ENCODE results near the gene CFAP61.
"Not testable (repeated sequence)": the region's sequence is repeated elsewhere in the genome, so short reads cannot be mapped to it uniquely, and the experiment has no call there.

The CFAP61 gene

DNA sequence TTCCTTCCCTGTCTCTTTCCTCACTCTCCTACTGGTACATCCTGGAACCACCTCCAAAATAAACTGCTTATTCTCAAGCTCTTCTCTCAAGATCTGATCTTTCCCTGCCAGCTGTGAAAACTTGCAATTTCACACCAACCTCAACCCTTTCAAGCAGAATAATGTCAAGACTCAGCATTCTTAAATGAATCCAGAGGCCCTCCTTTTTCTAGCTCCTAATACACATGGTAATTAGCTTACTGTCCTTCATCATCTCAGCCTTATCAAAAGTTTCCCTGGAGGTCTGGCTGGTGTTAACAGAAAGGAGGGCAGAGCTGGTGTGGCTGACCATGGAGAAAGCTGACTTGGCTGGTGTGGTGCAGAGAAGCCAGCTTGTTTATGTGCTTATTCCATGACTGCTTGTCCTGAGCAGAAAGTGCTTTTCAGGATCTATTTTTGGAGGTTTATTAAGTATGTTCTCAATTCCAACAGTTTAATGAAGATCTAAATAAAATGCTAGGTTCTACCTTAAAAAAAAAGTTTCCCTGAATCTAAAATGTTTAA, 50.5 kb downstream of the CFAP61 start:
- no peaks in the 10 kb centered on the region for H3K4me1 ChIP-seq (ENCODE audit: control insufficient read depth, insufficient read depth, low read length)
- no peak overlapping the region for H3K27ac ChIP-seq (ENCODE audit: low read depth, low read length)
- no peaks in the 10 kb centered on the region for H3K27me3 ChIP-seq (ENCODE audit: control insufficient read depth, insufficient read depth, low read length)
- H3K9ac ChIP-seq (ENCODE audit: low read length): no peak overlapping the region
- H3K4me3 ChIP-seq (ENCODE audit: low read length): no peak overlapping the region
- H3K36me3 ChIP-seq (ENCODE audit: control insufficient read depth, insufficient read depth, low read length): no peaks in the 10 kb centered on the region

GRCh38 chr20:20103486-20103885, 51.2 kb downstream of the CFAP61 start:
- no peak overlapping the region for H3K4me3 ChIP-seq (ENCODE audit: low read length)
- no peaks in the 10 kb centered on the region for H3K36me3 ChIP-seq (ENCODE audit: control insufficient read depth, insufficient read depth, low read length)
- no peak overlapping the region for H3K27ac ChIP-seq (ENCODE audit: low read depth, low read length)
- no peaks in the 10 kb centered on the region for H3K27me3 ChIP-seq (ENCODE audit: control insufficient read depth, insufficient read depth, low read length)
- no peak overlapping the region for H3K9ac ChIP-seq (ENCODE audit: low read length)
- H3K4me1 ChIP-seq (ENCODE audit: control insufficient read depth, insufficient read depth, low read length): no peaks in the 10 kb centered on the region

GRCh38 chr20:20123187-20123586, 70.9 kb downstream of the CFAP61 start:
- not testable (repeated sequence) for H3K36me3 ChIP-seq (ENCODE audit: control insufficient read depth, insufficient read depth, low read length); H3K4me1 ChIP-seq (ENCODE audit: control insufficient read depth, insufficient read depth, low read length); H3K27ac ChIP-seq (ENCODE audit: low read depth, low read length); H3K9ac ChIP-seq (ENCODE audit: low read length); H3K4me3 ChIP-seq (ENCODE audit: low read length); H3K27me3 ChIP-seq (ENCODE audit: control insufficient read depth, insufficient read depth, low read length)

GRCh38 chr20:20130399-20130798, 78.1 kb downstream of the CFAP61 start:
- Histone ChIP-seq H3K27ac (ENCODE audit: low read depth, low read length) (no peak overlapping the region), H3K27me3 (ENCODE audit: control insufficient read depth, insufficient read depth, low read length) (no peaks in the 10 kb centered on the region), H3K9ac (ENCODE audit: low read length) (no peak overlapping the region), H3K4me3 (ENCODE audit: low read length) (no peak overlapping the region), H3K36me3 (ENCODE audit: control insufficient read depth, insufficient read depth, low read length) (no peaks in the 10 kb centered on the region), H3K4me1 (ENCODE audit: control insufficient read depth, insufficient read depth, low read length) (no peaks in the 10 kb centered on the region)

GRCh38 chr20:20134941-20135575, 82.7 kb downstream of the CFAP61 start:
- Histone ChIP-seq H3K27me3 (ENCODE audit: control insufficient read depth, insufficient read depth, low read length) (peaks cover 2% of the 10 kb centered on the region), H3K27ac (ENCODE audit: low read depth, low read length) (no peak overlapping the region), H3K4me3 (ENCODE audit: low read length) (no peak overlapping the region), H3K4me1 (ENCODE audit: control insufficient read depth, insufficient read depth, low read length) (no peaks in the 10 kb centered on the region), H3K9ac (ENCODE audit: low read length) (no peak overlapping the region), H3K36me3 (ENCODE audit: control insufficient read depth, insufficient read depth, low read length) (no peaks in the 10 kb centered on the region)

DNA sequence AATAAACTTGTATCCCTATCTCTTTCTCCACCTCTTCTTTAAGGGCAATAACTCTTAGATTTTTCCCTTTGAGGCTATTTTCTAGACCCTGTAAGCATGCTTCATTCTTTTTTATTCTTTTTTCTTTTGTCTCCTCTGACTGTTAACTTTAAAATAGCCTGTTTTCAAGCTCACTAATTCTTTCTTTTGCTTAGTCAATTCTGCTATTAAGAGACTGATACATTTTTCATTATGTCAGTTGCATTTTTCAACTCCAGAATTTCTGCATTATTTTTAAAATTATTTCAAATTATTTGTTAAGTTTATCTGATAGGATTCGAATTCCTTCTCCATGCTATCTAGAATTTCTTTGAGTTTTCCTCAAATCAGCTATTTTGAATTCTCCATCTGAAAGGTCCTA, 84.0 kb downstream of the CFAP61 start:
- Histone ChIP-seq H3K27ac (ENCODE audit: low read depth, low read length) (no peak overlapping the region), H3K9ac (ENCODE audit: low read length) (no peak overlapping the region), H3K27me3 (ENCODE audit: control insufficient read depth, insufficient read depth, low read length) (peaks cover 2% of the 10 kb centered on the region), H3K4me3 (ENCODE audit: low read length) (no peak overlapping the region), H3K4me1 (ENCODE audit: control insufficient read depth, insufficient read depth, low read length) (no peaks in the 10 kb centered on the region), H3K36me3 (ENCODE audit: control insufficient read depth, insufficient read depth, low read length) (no peaks in the 10 kb centered on the region)

- no peak overlapping the region for H3K4me3 ChIP-seq (ENCODE audit: low read length)
- H3K4me1 ChIP-seq (ENCODE audit: control insufficient read depth, insufficient read depth, low read length): no peaks in the 10 kb centered on the region
- peaks cover 2% of the 10 kb centered on the region for H3K27me3 ChIP-seq (ENCODE audit: control insufficient read depth, insufficient read depth, low read length)
- H3K9ac ChIP-seq (ENCODE audit: low read length): no peak overlapping the region
- H3K27ac ChIP-seq (ENCODE audit: low read depth, low read length): no peak overlapping the region
- H3K36me3 ChIP-seq (ENCODE audit: control insufficient read depth, insufficient read depth, low read length): no peaks in the 10 kb centered on the region
These were observed 85.5 kb downstream of the CFAP61 start for GRCh38 chr20:20137851-20138250.

DNA sequence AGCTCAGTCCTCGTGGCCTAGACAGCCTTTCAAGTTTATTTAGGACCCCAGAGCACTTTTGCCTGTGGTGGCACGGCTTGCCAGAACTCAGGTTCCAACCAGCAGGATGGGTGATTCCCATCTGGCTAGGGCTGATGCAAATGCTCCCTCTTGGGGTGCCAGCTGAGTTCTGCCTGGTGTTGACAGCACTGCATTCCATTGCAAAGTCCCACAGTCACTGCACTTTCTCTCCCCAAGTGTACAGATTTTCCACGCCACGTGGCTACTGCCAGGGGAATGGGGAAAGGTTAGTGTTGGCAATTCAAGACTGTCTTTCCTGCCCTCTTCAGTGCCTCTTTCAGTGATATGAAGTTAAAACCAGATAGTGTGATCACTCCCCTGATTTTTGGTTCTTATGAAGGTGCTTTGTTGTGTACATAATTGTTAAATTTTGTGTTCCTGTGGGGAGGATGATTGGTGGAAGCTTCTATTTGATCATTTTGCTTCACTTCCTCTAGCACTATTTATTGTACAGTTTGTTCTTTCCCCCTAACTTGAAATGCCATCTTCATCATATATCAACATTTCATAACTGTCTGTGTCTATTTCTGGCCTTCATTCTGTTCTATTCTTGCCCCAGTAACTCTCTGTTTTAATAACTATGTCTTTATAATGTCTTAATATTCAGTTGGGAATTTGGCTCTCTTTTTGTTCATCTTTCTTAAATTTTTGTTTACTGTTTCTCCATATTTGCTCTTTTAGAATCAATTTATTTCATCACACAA, 86.2 kb downstream of the CFAP61 start:
- no peak overlapping the region for H3K9ac ChIP-seq (ENCODE audit: low read length)

DNA sequence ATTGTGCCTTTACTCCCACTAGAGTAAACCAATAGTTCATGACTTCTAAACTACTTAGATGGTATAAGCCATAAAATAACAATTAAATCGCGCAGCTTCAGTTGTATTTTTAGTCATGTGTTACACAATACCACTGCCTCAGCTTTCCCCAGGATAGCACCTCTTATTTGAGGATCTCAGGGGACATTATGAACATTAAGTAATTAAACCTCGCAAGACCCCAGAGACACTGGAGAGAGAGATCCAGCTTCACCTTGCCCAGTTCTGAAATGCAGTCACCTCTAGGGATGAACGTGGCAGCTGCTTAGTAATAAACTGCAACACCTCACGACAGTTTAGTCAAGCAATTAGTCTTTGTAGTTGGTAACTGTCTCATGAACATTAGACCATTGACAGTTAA, 87.1 kb downstream of the CFAP61 start:
- H3K9ac ChIP-seq (ENCODE audit: low read length): no peak overlapping the region
- no peak overlapping the region for H3K4me3 ChIP-seq (ENCODE audit: low read length)
- H3K27me3 ChIP-seq (ENCODE audit: control insufficient read depth, insufficient read depth, low read length): peaks cover 2% of the 10 kb centered on the region
- H3K27ac ChIP-seq (ENCODE audit: low read depth, low read length): no peak overlapping the region
- H3K4me1 ChIP-seq (ENCODE audit: control insufficient read depth, insufficient read depth, low read length): no peaks in the 10 kb centered on the region
- H3K36me3 ChIP-seq (ENCODE audit: control insufficient read depth, insufficient read depth, low read length): no peaks in the 10 kb centered on the region

More for the DNA sequence above, 86.2 kb downstream of the CFAP61 start:
- Histone ChIP-seq H3K4me1 (ENCODE audit: control insufficient read depth, insufficient read depth, low read length) (no peaks in the 10 kb centered on the region), H3K27me3 (ENCODE audit: control insufficient read depth, insufficient read depth, low read length) (peaks cover 2% of the 10 kb centered on the region), H3K4me3 (ENCODE audit: low read length) (no peak overlapping the region), H3K36me3 (ENCODE audit: control insufficient read depth, insufficient read depth, low read length) (no peaks in the 10 kb centered on the region), H3K27ac (ENCODE audit: low read depth, low read length) (no peak overlapping the region)

- peaks cover 2% of the 10 kb centered on the region for H3K27me3 ChIP-seq (ENCODE audit: control insufficient read depth, insufficient read depth, low read length)
- H3K4me1 ChIP-seq (ENCODE audit: control insufficient read depth, insufficient read depth, low read length): no peaks in the 10 kb centered on the region
- no peak overlapping the region for H3K27ac ChIP-seq (ENCODE audit: low read depth, low read length)
- no peak overlapping the region for H3K9ac ChIP-seq (ENCODE audit: low read length)
- no peaks in the 10 kb centered on the region for H3K36me3 ChIP-seq (ENCODE audit: control insufficient read depth, insufficient read depth, low read length)
- H3K4me3 ChIP-seq (ENCODE audit: low read length): no peak overlapping the region
These were observed 90.8 kb downstream of the CFAP61 start for GRCh38 chr20:20143165-20143564.

DNA sequence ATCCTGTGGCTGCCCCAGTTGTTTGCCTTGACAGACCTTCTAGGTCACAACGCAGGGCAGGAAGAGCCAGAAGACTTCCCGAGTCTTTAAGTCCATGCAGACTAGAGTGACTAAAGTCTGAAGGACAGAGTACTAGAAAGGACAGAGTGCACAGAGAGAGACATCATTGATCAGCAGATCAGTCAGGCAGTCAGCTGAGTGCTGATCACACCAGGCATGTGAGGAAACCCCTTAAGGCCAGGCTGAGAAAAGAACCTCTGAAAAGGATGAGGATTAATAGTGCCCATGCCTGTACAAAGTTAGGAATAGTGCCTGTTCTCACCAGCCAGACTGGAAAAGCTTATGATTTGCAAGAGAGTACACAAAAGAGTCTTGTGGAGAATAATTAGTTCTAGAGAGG, 91.3 kb downstream of the CFAP61 start:
- no peak overlapping the region for H3K27ac ChIP-seq (ENCODE audit: low read depth, low read length)
- peaks cover 2% of the 10 kb centered on the region for H3K27me3 ChIP-seq (ENCODE audit: control insufficient read depth, insufficient read depth, low read length)
- H3K9ac ChIP-seq (ENCODE audit: low read length): no peak overlapping the region
- no peaks in the 10 kb centered on the region for H3K36me3 ChIP-seq (ENCODE audit: control insufficient read depth, insufficient read depth, low read length)
- no peaks in the 10 kb centered on the region for H3K4me1 ChIP-seq (ENCODE audit: control insufficient read depth, insufficient read depth, low read length)
- no peak overlapping the region for H3K4me3 ChIP-seq (ENCODE audit: low read length)

DNA sequence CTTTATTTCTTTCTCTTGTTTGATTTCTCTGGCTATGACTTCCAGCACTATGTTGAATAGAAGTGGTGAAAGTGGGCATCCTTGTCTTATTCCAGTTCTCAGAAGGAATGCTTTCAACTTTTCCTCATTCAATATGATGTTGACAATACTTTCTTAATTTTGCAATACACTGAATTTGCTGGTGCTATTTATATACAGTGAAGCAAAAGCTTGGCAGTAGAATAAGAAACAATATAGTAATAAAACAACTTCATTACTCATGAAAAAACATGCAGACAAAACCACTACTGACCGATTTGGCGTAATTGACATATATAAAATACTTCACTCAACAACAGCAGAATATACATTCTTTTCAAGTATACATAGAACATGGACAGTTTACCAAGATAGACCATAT, 96.4 kb downstream of the CFAP61 start:
- Histone ChIP-seq H3K36me3 (ENCODE audit: control insufficient read depth, insufficient read depth, low read length) (no peaks in the 10 kb centered on the region), H3K27me3 (ENCODE audit: control insufficient read depth, insufficient read depth, low read length) (no peaks in the 10 kb centered on the region), H3K4me3 (ENCODE audit: low read length) (no peak overlapping the region), H3K9ac (ENCODE audit: low read length) (no peak overlapping the region), H3K4me1 (ENCODE audit: control insufficient read depth, insufficient read depth, low read length) (no peaks in the 10 kb centered on the region), H3K27ac (ENCODE audit: low read depth, low read length) (no peak overlapping the region)

DNA sequence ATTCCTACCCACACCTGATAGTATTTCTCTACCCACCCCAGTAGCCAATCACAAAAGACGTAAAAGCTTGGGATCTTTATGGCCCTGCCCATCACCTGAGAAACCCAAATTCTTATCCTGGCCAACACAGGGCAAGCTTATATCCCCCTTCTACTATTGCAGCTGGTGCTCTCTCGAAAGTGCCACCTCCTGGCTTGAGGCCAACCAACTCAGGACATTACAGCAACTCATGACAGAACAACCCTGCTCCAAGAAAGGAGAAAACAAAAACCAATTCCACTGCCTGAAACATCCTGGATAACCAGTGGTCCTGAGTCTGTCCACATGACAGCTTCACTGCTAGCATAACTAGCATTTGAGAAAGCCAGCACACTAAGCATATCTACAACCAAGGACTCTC, 97.9 kb downstream of the CFAP61 start:
- H3K36me3 ChIP-seq (ENCODE audit: control insufficient read depth, insufficient read depth, low read length): no peaks in the 10 kb centered on the region
- H3K4me3 ChIP-seq (ENCODE audit: low read length): no peak overlapping the region
- H3K27me3 ChIP-seq (ENCODE audit: control insufficient read depth, insufficient read depth, low read length): no peaks in the 10 kb centered on the region

More for the DNA sequence above, 97.9 kb downstream of the CFAP61 start:
- no peak overlapping the region for H3K27ac ChIP-seq (ENCODE audit: low read depth, low read length)
- H3K4me1 ChIP-seq (ENCODE audit: control insufficient read depth, insufficient read depth, low read length): no peaks in the 10 kb centered on the region
- H3K9ac ChIP-seq (ENCODE audit: low read length): no peak overlapping the region
